ENCODE data around the gene CALML6. TPM values are rescaled to one million over a fixed set of nuclear protein-coding genes. Genes with fewer than 3 reads are reported as not detected.

The CALML6 gene, protein sequence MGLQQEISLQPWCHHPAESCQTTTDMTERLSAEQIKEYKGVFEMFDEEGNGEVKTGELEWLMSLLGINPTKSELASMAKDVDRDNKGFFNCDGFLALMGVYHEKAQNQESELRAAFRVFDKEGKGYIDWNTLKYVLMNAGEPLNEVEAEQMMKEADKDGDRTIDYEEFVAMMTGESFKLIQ
- total RNA-seq = 1 to 10 TPM in 3 of 6 donors, under 1 TPM in 3; 0.39 to 1.4 (median 0.86) TPM
- polyA plus RNA-seq = 1 to 10 TPM; 3.6 to 4.4 TPM

DNA sequence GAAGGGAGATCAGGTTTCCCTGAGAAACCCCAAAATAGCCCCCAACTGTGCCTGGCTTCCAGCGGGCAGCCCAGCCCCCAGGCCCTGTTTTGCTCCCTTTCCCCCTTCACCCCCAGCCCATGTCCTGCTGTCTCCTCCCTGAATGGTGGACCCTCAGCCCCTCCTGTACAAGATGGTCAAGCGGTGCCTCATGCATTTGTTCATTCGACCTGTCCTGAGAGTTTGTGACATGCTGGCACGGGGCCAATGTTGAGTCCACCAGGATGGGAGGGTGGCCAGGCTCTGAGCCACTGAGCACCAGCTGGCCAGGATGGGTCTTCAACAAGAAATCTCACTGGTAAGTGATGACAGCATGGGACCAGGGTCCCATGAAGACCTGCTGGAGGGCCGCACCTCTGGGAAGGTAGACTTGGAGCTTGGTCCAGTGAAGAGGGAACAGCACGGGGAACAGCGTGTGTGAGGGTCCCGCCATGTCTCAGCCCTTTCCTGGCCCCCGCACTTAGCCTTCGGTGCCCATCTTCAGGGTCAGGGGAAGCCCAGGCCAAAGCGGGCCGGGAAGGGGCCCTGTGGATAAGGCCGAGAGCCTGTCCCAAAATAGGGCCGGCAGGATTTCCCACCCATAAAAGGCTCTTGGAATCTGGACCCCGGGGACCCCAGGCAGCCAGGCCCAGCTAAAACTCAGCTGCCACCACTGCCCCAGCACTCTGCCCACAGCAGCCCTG lies at the start of gene CALML6:
Gene CALML6 (plus strand): TSS at position 290 of the 722 bp plus-strand sequence. CDS start 21 bp downstream, at position 311.
- no peaks in the 10 kb centered on the region for H3K36me3 ChIP-seq
- 78 to 82% methylated on average over 13 to 15 of the region's 15 CpGs for WGBS, 2 donors
- H3K27me3 ChIP-seq = no peaks in the 10 kb centered on the region
- peaks cover 7 to 26% (median 16%) of the 10 kb centered on the region in 3 donors for H3K4me1 ChIP-seq
- intact Hi-C loops (cut with DNase I) = no loop called here
- no peak for FAIRE-seq
- ATAC-seq = no peak
- DNase-seq = peak in 5 of 6 donors; percentile 42 to 87 (median 69)
- peak within 1 kb of the TSS; percentile 85 to 94 (median 90) for H3K27ac ChIP-seq
- no peaks in the 10 kb centered on the region for H3K9me3 ChIP-seq
- peak within 1 kb of the TSS in 1 of 4 donors; percentile 1 for H3K4me3 ChIP-seq
- TF ChIP-seq, protein P1, sequence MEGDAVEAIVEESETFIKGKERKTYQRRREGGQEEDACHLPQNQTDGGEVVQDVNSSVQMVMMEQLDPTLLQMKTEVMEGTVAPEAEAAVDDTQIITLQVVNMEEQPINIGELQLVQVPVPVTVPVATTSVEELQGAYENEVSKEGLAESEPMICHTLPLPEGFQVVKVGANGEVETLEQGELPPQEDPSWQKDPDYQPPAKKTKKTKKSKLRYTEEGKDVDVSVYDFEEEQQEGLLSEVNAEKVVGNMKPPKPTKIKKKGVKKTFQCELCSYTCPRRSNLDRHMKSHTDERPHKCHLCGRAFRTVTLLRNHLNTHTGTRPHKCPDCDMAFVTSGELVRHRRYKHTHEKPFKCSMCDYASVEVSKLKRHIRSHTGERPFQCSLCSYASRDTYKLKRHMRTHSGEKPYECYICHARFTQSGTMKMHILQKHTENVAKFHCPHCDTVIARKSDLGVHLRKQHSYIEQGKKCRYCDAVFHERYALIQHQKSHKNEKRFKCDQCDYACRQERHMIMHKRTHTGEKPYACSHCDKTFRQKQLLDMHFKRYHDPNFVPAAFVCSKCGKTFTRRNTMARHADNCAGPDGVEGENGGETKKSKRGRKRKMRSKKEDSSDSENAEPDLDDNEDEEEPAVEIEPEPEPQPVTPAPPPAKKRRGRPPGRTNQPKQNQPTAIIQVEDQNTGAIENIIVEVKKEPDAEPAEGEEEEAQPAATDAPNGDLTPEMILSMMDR (IDR thresholded peaks at IDR 0.05) = no peak

DNA sequence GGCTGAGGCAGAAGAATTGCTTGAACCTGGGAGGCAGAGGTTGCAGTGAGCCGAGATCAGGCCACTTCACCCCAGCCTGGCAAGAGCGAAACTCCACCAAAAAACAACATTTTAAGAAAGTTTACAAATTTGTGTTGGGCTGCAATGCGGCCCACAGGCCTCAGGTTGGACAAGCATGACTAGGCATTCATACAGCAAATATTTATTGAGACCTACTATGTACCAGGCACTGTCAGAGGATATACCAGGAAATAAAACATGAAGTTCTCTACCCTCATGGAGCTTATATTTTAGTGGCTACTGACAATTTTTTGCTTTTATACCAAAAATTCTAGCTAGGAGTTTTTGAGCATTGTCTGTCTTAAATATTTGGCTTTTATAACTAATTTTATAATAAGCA lies 47.9 kb upstream of the CALML6 start:
- Histone ChIP-seq H3K27ac (no peak overlapping the region), H3K4me3 (no peak overlapping the region), H3K9me3 (no peaks in the 10 kb centered on the region), H3K4me1 (peaks cover 0 to 6% (median 0%) of the 10 kb centered on the region in 3 donors), H3K36me3 (no peaks in the 10 kb centered on the region), H3K27me3 (no peaks in the 10 kb centered on the region)
- FAIRE-seq (no peak), ATAC-seq (no peak), DNase-seq (no peak)
- 98 to 99% methylated on average over 3 of the region's 3 CpGs for WGBS, 2 donors
- intact Hi-C loops (cut with DNase I) = no loop called here
- TF ChIP-seq, protein P1 (IDR thresholded peaks at IDR 0.05) = no peak

DNA sequence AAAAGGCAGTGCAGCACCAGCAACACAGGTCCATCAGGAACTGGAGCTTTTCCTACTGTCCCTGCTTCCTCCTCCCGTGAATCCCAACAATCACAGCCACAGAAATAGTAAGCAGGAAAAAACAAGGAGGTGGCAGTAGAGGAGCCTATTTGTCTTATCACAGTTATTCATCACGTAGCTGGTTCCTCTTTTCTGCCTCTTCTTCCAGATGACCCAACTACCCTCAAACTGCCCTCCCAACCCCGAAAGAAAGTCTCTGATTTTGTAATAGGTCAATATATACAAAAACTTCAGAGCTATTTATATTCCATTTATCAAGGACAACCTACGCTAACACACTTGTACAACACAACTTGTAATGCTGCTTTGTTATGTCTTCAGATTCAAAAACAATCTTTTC lies 45.6 kb upstream of the CALML6 start:
- no peaks in the 10 kb centered on the region for H3K36me3 ChIP-seq
- no peak overlapping the region for H3K27ac ChIP-seq
- peak in 1 of 4 donors; percentile 16 for ATAC-seq
- peaks cover 0 to 3% (median 0%) of the 10 kb centered on the region in 3 donors for H3K4me1 ChIP-seq
- no peak for FAIRE-seq
- TF ChIP-seq, protein P1 (IDR thresholded peaks at IDR 0.05) = no peak
- DNase-seq = no peak
- no peaks in the 10 kb centered on the region for H3K27me3 ChIP-seq
- H3K9me3 ChIP-seq = no peaks in the 10 kb centered on the region
- 31 to 38% methylated on average over 4 of the region's 4 CpGs for WGBS, 2 donors
- intact Hi-C loops (cut with DNase I) = no loop called here
- H3K4me3 ChIP-seq = no peak overlapping the region

DNA sequence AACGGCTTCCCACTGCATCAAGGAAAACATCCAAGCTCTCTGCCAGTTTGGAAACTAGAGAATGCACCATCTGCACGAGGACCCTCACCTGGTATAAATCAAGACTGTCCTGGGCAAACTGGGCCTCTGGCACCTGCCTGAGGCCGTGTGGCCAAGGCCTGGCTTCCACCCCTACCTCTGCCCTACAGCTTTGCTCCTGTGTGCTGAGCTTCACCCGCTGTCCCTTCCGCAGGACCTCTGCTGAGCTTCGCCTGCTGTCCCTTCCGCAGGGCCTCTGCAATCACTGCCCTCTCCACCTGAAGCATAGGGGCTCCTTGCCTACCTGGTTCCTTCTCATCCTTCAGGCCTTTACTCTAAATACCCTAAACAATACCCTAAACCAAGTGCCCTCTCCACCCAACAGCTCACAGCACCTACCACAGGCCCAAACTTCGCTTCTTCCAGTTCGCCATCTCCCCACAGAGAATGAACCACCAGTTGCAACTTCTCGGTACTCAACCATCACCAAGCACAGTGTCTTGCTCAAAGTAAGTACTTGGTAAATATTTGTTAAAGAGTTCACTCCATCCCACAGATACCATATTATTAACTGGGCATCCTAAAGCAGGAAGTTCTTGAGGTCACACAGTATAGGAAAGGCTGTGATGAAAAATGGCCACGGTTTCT lies 42.6 kb upstream of the CALML6 start:
- intact Hi-C loops (cut with DNase I) = no loop called here
- H3K27ac ChIP-seq = no peak overlapping the region
- ATAC-seq (no peak), DNase-seq (peak in 1 of 6 donors; percentile 36), FAIRE-seq (no peak)
- H3K4me3 ChIP-seq = no peak overlapping the region
- TF ChIP-seq, protein P1 (IDR thresholded peaks at IDR 0.05) = no peak
- 85 to 88% methylated on average over 11 of the region's 11 CpGs for WGBS, 2 donors
- no peaks in the 10 kb centered on the region for H3K27me3 ChIP-seq
- H3K4me1 ChIP-seq = peaks cover 0 to 3% (median 0%) of the 10 kb centered on the region in 3 donors
- H3K9me3 ChIP-seq = no peaks in the 10 kb centered on the region
- H3K36me3 ChIP-seq = no peaks in the 10 kb centered on the region
